Astrocyte of the spinal cord (primary cell): ENCODE data around the gene EMILIN3.

Source experiments
- DNase-seq: peaks from one replicate; pipeline ENCODE4 v3.0.0; 2011; ENCODE audit warnings: low read depth, low spot score
- H3K4me3 ChIP-seq: 2 replicates; pipeline ENCODE4 v1.5.1; 2011; ENCODE audit warnings: low read depth, mild to moderate bottlenecking, low read length, moderate library complexity
- CTCF ChIP-seq: IDR thresholded peaks from 2 replicates; pipeline ENCODE4 v1.5.1; 2012; ENCODE audit warnings: low read depth, mild to moderate bottlenecking, low read length, inconsistent platforms
- in situ Hi-C: cut with HindIII; loops from 2 replicates; pipeline ENCODE4 v1.10.0; 2017; ENCODE audit warnings: low sequenced_read_pairs

Gene EMILIN3

GRCh38 chr20:41380551-41381193 is 14.1 kb upstream of the EMILIN3 start:
- no peak overlapping the region for H3K4me3 ChIP-seq
- TF ChIP-seq CTCF, result no peak
- no peak for DNase-seq
- in situ Hi-C loops, result no loop called here

GRCh38 chr20:41379551-41379950 is 12.9 kb upstream of the EMILIN3 start:
- no peak for TF ChIP-seq CTCF
- in situ Hi-C loops, result no loop called here

GRCh38 chr20:41377275-41377674 is 10.7 kb upstream of the EMILIN3 start:
- in situ Hi-C loops, result no loop called here
- no peak for DNase-seq
- no peak for TF ChIP-seq CTCF
- no peak overlapping the region for H3K4me3 ChIP-seq

More at GRCh38 chr20:41379551-41379950, 12.9 kb upstream of the EMILIN3 start:
- DNase-seq, result no peak
- no peak overlapping the region for H3K4me3 ChIP-seq

- no peak for DNase-seq
- in situ Hi-C loops, result no loop called here
- H3K4me3 ChIP-seq, result no peak overlapping the region
- TF ChIP-seq CTCF, result no peak
Observed at GRCh38 chr20:41376349-41376748, 9.7 kb upstream of the EMILIN3 start.

GRCh38 chr20:41375846-41376245 is 9.2 kb upstream of the EMILIN3 start:
- TF ChIP-seq CTCF, result no peak
- in situ Hi-C loops, result no loop called here
- DNase-seq, result no peak
- H3K4me3 ChIP-seq, result no peak overlapping the region

GRCh38 chr20:41373931-41374920 is 7.6 kb upstream of the EMILIN3 start:
- H3K4me3 ChIP-seq, result no peak overlapping the region
- TF ChIP-seq CTCF, result no peak
- in situ Hi-C loops, result no loop called here
- no peak for DNase-seq
